HepG2 (cell line): ENCODE data around the gene PSMB10. TPM values are rescaled to one million over a fixed set of nuclear protein-coding genes. Genes with fewer than 3 reads are reported as not detected.

Experiments used
- ASH2L ChIP-seq: fragments of 300-600, 200-600 bp; sonication (generic); IDR thresholded peaks from 2 replicates; pipeline ENCODE4 v1.7.0; 2017; ENCODE audit warnings: low read depth, mild to moderate bottlenecking, moderate library complexity, mixed read lengths, low read length; ENCODE audit not compliant: insufficient read length
- DR1 ChIP-seq: sonication (generic); formaldehyde crosslinking; IDR thresholded peaks from 2 replicates; pipeline ENCODE4 v1.8.0; 2021; ENCODE audit warnings: mild to moderate bottlenecking, missing genetic modification reagents, inconsistent platforms
- E2F5 ChIP-seq: sonication (generic); formaldehyde crosslinking; conservative IDR thresholded peaks from 2 replicates; pipeline ENCODE4 v1.4.0; 2020; ENCODE audit warnings: missing genetic modification reagents
- GABPB1 ChIP-seq: IDR thresholded peaks from 2 replicates; pipeline ENCODE4 v1.6.1; 2016; ENCODE audit warnings: mild to moderate bottlenecking, missing genetic modification reagents, moderate library complexity, missing compliant biosample characterization
- GMEB1 ChIP-seq: sonication (generic); formaldehyde crosslinking; IDR thresholded peaks from 2 replicates; pipeline ENCODE4 v1.5.1; 2020; ENCODE audit warnings: missing genetic modification reagents, mild to moderate bottlenecking, borderline replicate concordance
- HBP1 ChIP-seq: IDR thresholded peaks from 2 replicates; pipeline ENCODE4 v1.6.1; 2016; ENCODE audit warnings: low read depth, control low read depth
- JUN ChIP-seq: sonication (generic); formaldehyde crosslinking; IDR thresholded peaks from 2 replicates; pipeline ENCODE4 v1.4.0; 2020; ENCODE audit warnings: mild to moderate bottlenecking, missing genetic modification reagents
- NRL ChIP-seq: sonication (generic); formaldehyde crosslinking; IDR thresholded peaks from 2 replicates; pipeline ENCODE4 v1.5.0; 2020; ENCODE audit warnings: missing genetic modification reagents, mild to moderate bottlenecking, moderate library complexity, borderline replicate concordance
- PLSCR1 ChIP-seq: sonication (generic); formaldehyde crosslinking; IDR thresholded peaks from 2 replicates; pipeline ENCODE4 v1.5.0; 2020; ENCODE audit warnings: missing genetic modification reagents, mild to moderate bottlenecking, borderline replicate concordance
- ZBTB44 ChIP-seq: sonication (generic); formaldehyde crosslinking; IDR thresholded peaks from 2 replicates; pipeline ENCODE4 v1.4.0; 2020; ENCODE audit warnings: missing genetic modification reagents
- ZC3H4 ChIP-seq: sonication (generic); formaldehyde crosslinking; IDR thresholded peaks from 2 replicates; pipeline ENCODE4 v1.4.0; 2020; ENCODE audit warnings: missing genetic modification reagents, borderline replicate concordance
- ZFP41 ChIP-seq: sonication (generic); formaldehyde crosslinking; IDR thresholded peaks from 2 replicates; pipeline ENCODE4 v1.4.0; 2020; ENCODE audit warnings: mild to moderate bottlenecking, missing genetic modification reagents, borderline replicate concordance
- ZNF549 ChIP-seq: sonication (generic); formaldehyde crosslinking; IDR thresholded peaks from 2 replicates; pipeline ENCODE4 v1.5.0; 2020; ENCODE audit warnings: missing genetic modification reagents
- ZNF644 ChIP-seq: IDR thresholded peaks from 2 replicates; pipeline ENCODE4 v1.6.1; 2016; ENCODE audit warnings: low read depth
- ZNF770 ChIP-seq: sonication (generic); formaldehyde crosslinking; IDR thresholded peaks from 2 replicates; pipeline ENCODE4 v1.5.0; 2020; ENCODE audit warnings: mild to moderate bottlenecking, missing genetic modification reagents
- ZNF816 ChIP-seq: sonication (generic); formaldehyde crosslinking; IDR thresholded peaks from 2 replicates; pipeline ENCODE4 v1.8.0; 2022; ENCODE audit warnings: missing genetic modification reagents, mild to moderate bottlenecking, borderline replicate concordance
- polyA plus RNA-seq, 8 experiments: library from polyadenylated mRNA; depleted of rRNA in 3 of 8; stranded (reverse) in 7 of 8; unstranded in 1 of 8; fragments of >200 nt; fragmentation: Illumina TruSeq in 4 of 8; extraction: Trizol in 4 of 8; gene quantifications; 2 replicates each; pipeline versions ENCODE4 v1.2.1 to v1.2.3, GENCODE V29; 2011 to 2016; ENCODE audit warnings: low read depth in 4 of 8, missing spikeins in 1 of 8, mixed read lengths in 1 of 8; ENCODE audit not compliant: insufficient read depth in 1 of 8
- total RNA-seq, 5 experiments: library from RNA; depleted of rRNA; stranded (reverse); fragments of >200 nt; fragmentation: Illumina TruSeq; extraction: Trizol; gene quantifications; 2 replicates each; pipeline ENCODE4 v1.2.3, GENCODE V29; 2016; ENCODE audit warnings: low read depth in 1 of 5

The PSMB10 gene
- total and polyA plus RNA-seq, 2 of the 13 experiments (the other 11 are each of a cell fraction or from before 2014, with no cell fraction given), result 12.7 to 65.9 TPM

GRCh38 chr16:67935402-67936123 is 1.1 kb downstream of the PSMB10 start (continued):
- TF ChIP-seq GMEB1 (CRISPR knock-in tag) (peak; percentile 78), E2F5 (CRISPR knock-in tag) (peak; percentile 45; the same call in 1 of the 2 replicates), ZNF816 (CRISPR knock-in tag) (no peak; the same call in 1 of the 2 replicates), NRL (CRISPR knock-in tag) (peak; percentile 9; the same call in 1 of the 2 replicates), DR1 (CRISPR knock-in tag) (peak; percentile 92), PLSCR1 (CRISPR knock-in tag) (no peak), ZNF549 (CRISPR knock-in tag) (no peak), ZNF770 (CRISPR knock-in tag) (no peak; the same call in 1 of the 2 replicates), ZFP41 (CRISPR knock-in tag) (peak; percentile 72), ZNF644 (CRISPR knock-in tag) (no peak), JUN (CRISPR knock-in tag) (peak; percentile 52; the same call in 1 of the 2 replicates), ZBTB44 (CRISPR knock-in tag) (0 out of 2 replicates have a peak, but pooled peaks have one; percentile 35), HBP1 (CRISPR knock-in tag) (peak; percentile 23), ZC3H4 (CRISPR knock-in tag) (peak; percentile 50; the same call in 1 of the 2 replicates), GABPB1 (peak; percentile 97), ASH2L (peak; percentile 88)
